H9 (cell line): ENCODE results near the gene CPSF4L. TPM values are rescaled to one million over a fixed set of nuclear protein-coding genes. Genes with fewer than 3 reads are reported as not detected.

Experiments used
- DNase-seq: peaks from one replicate; pipeline ENCODE4 v3.0.0-alpha.2; 2017
- H2AFZ ChIP-seq: one replicate; pipeline ENCODE4 v1.6.1; 2013; ENCODE audit warnings: mild to moderate bottlenecking, low read length, control low read depth, moderate library complexity
- H2AK5ac ChIP-seq: 2 replicates; pipeline ENCODE4 v1.6.1; 2013; ENCODE audit warnings: low read length, control low read depth, mixed read lengths; ENCODE audit not compliant: insufficient read length
- H2BK120ac ChIP-seq: one replicate; pipeline ENCODE4 v1.6.1; 2013; ENCODE audit warnings: low read depth, mild to moderate bottlenecking, low read length, control low read depth, inconsistent platforms; ENCODE audit not compliant: poor library complexity, severe bottlenecking
- H2BK12ac ChIP-seq: 2 replicates; pipeline ENCODE4 v1.6.1; 2013; ENCODE audit warnings: low read length, control low read depth, mixed read lengths, low read depth; ENCODE audit not compliant: insufficient read length
- H2BK15ac ChIP-seq: 2 replicates; pipeline ENCODE4 v1.6.1; 2013; ENCODE audit warnings: low read depth, low read length, control low read depth
- H2BK20ac ChIP-seq: one replicate; pipeline ENCODE4 v1.6.1; 2013; ENCODE audit warnings: low read depth, mild to moderate bottlenecking, low read length, control low read depth, inconsistent platforms; ENCODE audit not compliant: poor library complexity, severe bottlenecking
- H2BK5ac ChIP-seq: 2 replicates; pipeline ENCODE4 v1.6.1; 2013; ENCODE audit warnings: low read length, control low read depth, mixed read lengths; ENCODE audit not compliant: insufficient read length
- H3K14ac ChIP-seq: 2 replicates; pipeline ENCODE4 v1.6.1; 2013; ENCODE audit warnings: low read length, control low read depth; ENCODE audit not compliant: insufficient read depth
- H3K18ac ChIP-seq: 2 replicates; pipeline ENCODE4 v1.6.1; 2013; ENCODE audit warnings: low read depth, mild to moderate bottlenecking, mixed read lengths, low read length, control low read depth; ENCODE audit not compliant: insufficient read length
- H3K23ac ChIP-seq: 2 replicates; pipeline ENCODE4 v1.6.1; 2013; ENCODE audit warnings: low read length, control low read depth, mixed read lengths, low read depth; ENCODE audit not compliant: insufficient read length
- H3K23me2 ChIP-seq: 2 replicates; pipeline ENCODE4 v1.6.1; 2013; ENCODE audit warnings: low read depth, mild to moderate bottlenecking, mixed read lengths, low read length, control low read depth; ENCODE audit not compliant: insufficient read length, poor library complexity, severe bottlenecking
- H3K27ac ChIP-seq: 2 replicates; pipeline ENCODE4 v1.5.1; 2013; ENCODE audit warnings: low read length, control low read depth, mixed read lengths, low read depth; ENCODE audit not compliant: insufficient read length
- H3K27me3 ChIP-seq: 2 replicates; pipeline ENCODE4 v1.6.1; 2013; ENCODE audit warnings: low read length, control low read depth, inconsistent platforms; ENCODE audit not compliant: insufficient read depth
- H3K4ac ChIP-seq: 2 replicates; pipeline ENCODE4 v1.6.1; 2013; ENCODE audit warnings: low read depth, mild to moderate bottlenecking, control low read depth, inconsistent platforms, low read length, moderate library complexity
- H3K4me1 ChIP-seq: 2 replicates; pipeline ENCODE4 v1.6.1; 2013; ENCODE audit warnings: low read length, control low read depth, inconsistent platforms; ENCODE audit not compliant: insufficient read depth
- H3K4me2 ChIP-seq: 2 replicates; pipeline ENCODE4 v1.6.1; 2013; ENCODE audit warnings: low read length, control low read depth, mixed read lengths; ENCODE audit not compliant: insufficient read length, insufficient read depth
- H3K56ac ChIP-seq: 2 replicates; pipeline ENCODE4 v1.6.1; 2013; ENCODE audit warnings: low read depth, mild to moderate bottlenecking, mixed read lengths, low read length, control low read depth; ENCODE audit not compliant: insufficient read length
- H3K79me1 ChIP-seq: 2 replicates; pipeline ENCODE4 v1.6.1; 2013; ENCODE audit warnings: low read depth, mild to moderate bottlenecking, moderate library complexity, low read length, control low read depth, inconsistent platforms; ENCODE audit not compliant: insufficient read depth, poor library complexity, severe bottlenecking
- H3K79me2 ChIP-seq: 2 replicates; pipeline ENCODE4 v1.6.1; 2013; ENCODE audit warnings: low read length, control low read depth, inconsistent platforms; ENCODE audit not compliant: insufficient read depth
- H3K9ac ChIP-seq: 2 replicates; pipeline ENCODE4 v1.6.1; 2013; ENCODE audit warnings: low read length, control low read depth, mixed read lengths; ENCODE audit not compliant: insufficient read length; ENCODE audit errors: extremely low read depth
- H3K9me3 ChIP-seq: one replicate; pipeline ENCODE4 v1.6.1; 2013; ENCODE audit warnings: low read depth, low read length, inconsistent platforms; ENCODE audit not compliant: control insufficient read depth
- H3T11ph ChIP-seq: one replicate; pipeline ENCODE4 v1.6.1; 2013; ENCODE audit warnings: mild to moderate bottlenecking, low read length, control low read depth, inconsistent platforms
- H4K20me1 ChIP-seq: one replicate; pipeline ENCODE4 v1.6.1; 2013; ENCODE audit not compliant: control insufficient read depth, insufficient read length, insufficient read depth
- H4K5ac ChIP-seq: 2 replicates; pipeline ENCODE4 v1.6.1; 2013; ENCODE audit warnings: low read depth, mild to moderate bottlenecking, mixed read lengths, low read length, control low read depth; ENCODE audit not compliant: insufficient read length
- H4K8ac ChIP-seq: replicated peaks from 2 replicates; pipeline ENCODE4 v1.6.1; 2013; ENCODE audit warnings: low read length, control low read depth, mixed read lengths, low read depth; ENCODE audit not compliant: insufficient read length
- H4K91ac ChIP-seq: 2 replicates; pipeline ENCODE4 v1.6.1; 2013; ENCODE audit warnings: low read depth, mild to moderate bottlenecking, moderate library complexity, mixed read lengths, low read length, control low read depth; ENCODE audit not compliant: insufficient read length
- H3K27ac Mint-ChIP-seq, 3 experiments: 2 replicates in 2 of 3; 3 replicates in 1 of 3; pipeline ENCODE4 v1.8.0; 2020 to 2021; ENCODE audit warnings: mixed read lengths in 3 of 3, mild to moderate bottlenecking in 1 of 3, moderate library complexity in 1 of 3
- H3K27me3 Mint-ChIP-seq: 2 replicates; pipeline ENCODE4 v1.8.0; 2021; ENCODE audit warnings: low read depth, mild to moderate bottlenecking, moderate library complexity, mixed read lengths
- H3K36me3 Mint-ChIP-seq, 3 experiments: 2 replicates in 2 of 3; 3 replicates in 1 of 3; pipeline ENCODE4 v1.8.0; 2020 to 2021; ENCODE audit warnings: low read depth in 3 of 3, mixed read lengths in 3 of 3; ENCODE audit not compliant: insufficient read depth in 1 of 3
- H3K4me1 Mint-ChIP-seq, 2 experiments: 2 replicates each; pipeline ENCODE4 v1.8.0; 2020; ENCODE audit warnings: mixed read lengths in 2 of 2
- H3K4me3 Mint-ChIP-seq, 2 experiments: 2 replicates in 1 of 2; 3 replicates in 1 of 2; pipeline ENCODE4 v1.8.0; 2020 to 2021; ENCODE audit warnings: mild to moderate bottlenecking in 2 of 2, mixed read lengths in 2 of 2, moderate library complexity in 1 of 2
- H3K9me3 Mint-ChIP-seq, 2 experiments: 2 replicates in 1 of 2; 3 replicates in 1 of 2; pipeline ENCODE4 v1.8.0; 2020; ENCODE audit warnings: mild to moderate bottlenecking in 2 of 2, mixed read lengths in 2 of 2, moderate library complexity in 1 of 2
- WGBS: extraction: QIAGEN DNeasy Blood & Tissue Kit; methylation state at CpG from one replicate; pipeline ENCODE4 v1.1.7; 2013; ENCODE audit warnings: missing lambda C conversion rate, low lambda C conversion rate, mixed read lengths; ENCODE audit not compliant: insufficient read length; ENCODE audit errors: extremely low coverage; 5-methylcytosine and 5-hydroxymethylcytosine counted together
- total RNA-seq: library from RNA; stranded (reverse); gene quantifications from 2 replicates; pipeline ENCODE4 v1.2.1, GENCODE V29; 2021
- TF ChIP-seq, protein P1 (sequence below): fragments of 200-600 bp; sonication (generic); conservative IDR thresholded peaks from 3 replicates; pipeline ENCODE4 v1.8.0; 2021; ENCODE audit warnings: antibody characterized with exemption, mild to moderate bottlenecking

The CPSF4L gene
- total RNA-seq, 1 experiment from 2014 or later = not detected

DNA sequence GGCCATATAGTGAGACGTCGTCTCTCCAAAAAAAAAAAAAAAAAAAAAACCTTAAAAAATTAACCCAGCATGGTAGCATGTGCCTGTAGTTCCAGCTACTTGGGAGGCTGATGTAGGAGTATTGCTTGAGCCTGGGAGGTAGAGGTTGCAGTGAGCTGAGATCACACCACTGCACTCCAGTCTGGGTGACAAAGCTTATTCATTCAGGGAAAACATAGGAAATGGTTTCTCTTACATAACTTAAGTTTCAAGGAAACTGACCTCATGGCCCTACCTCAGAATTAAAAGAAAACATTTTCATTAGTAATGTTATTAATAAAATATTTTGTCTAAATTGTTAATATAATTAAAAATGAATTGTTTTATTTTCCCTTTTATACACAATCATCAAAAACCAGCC lies 37.4 kb downstream of the CPSF4L start:
- peaks cover 6% of the 10 kb centered on the region; the same call in 1 of the 2 replicates for H3K4me1 ChIP-seq
- H3K27me3 Mint-ChIP-seq = no peaks in the 10 kb centered on the region
- no peak overlapping the region for H3K56ac ChIP-seq
- no peak overlapping the region for H3K4ac ChIP-seq
- peaks cover 4% of the 10 kb centered on the region for H3K79me1 ChIP-seq
- no peak overlapping the region for H2AK5ac ChIP-seq
- no peak overlapping the region for H3K18ac ChIP-seq
- WGBS = no CpG with 5 or more reads among the region's 2 CpGs
- H3K36me3 Mint-ChIP-seq = peaks cover 3 to 21% (median 16%) of the 10 kb centered on the region in 3 experiments; a peak in 5 of 7 replicates
- H3T11ph ChIP-seq = no peak overlapping the region
- peaks cover 33 to 34% of the 10 kb centered on the region in 2 experiments for H3K4me1 Mint-ChIP-seq
- TF ChIP-seq, protein P1, sequence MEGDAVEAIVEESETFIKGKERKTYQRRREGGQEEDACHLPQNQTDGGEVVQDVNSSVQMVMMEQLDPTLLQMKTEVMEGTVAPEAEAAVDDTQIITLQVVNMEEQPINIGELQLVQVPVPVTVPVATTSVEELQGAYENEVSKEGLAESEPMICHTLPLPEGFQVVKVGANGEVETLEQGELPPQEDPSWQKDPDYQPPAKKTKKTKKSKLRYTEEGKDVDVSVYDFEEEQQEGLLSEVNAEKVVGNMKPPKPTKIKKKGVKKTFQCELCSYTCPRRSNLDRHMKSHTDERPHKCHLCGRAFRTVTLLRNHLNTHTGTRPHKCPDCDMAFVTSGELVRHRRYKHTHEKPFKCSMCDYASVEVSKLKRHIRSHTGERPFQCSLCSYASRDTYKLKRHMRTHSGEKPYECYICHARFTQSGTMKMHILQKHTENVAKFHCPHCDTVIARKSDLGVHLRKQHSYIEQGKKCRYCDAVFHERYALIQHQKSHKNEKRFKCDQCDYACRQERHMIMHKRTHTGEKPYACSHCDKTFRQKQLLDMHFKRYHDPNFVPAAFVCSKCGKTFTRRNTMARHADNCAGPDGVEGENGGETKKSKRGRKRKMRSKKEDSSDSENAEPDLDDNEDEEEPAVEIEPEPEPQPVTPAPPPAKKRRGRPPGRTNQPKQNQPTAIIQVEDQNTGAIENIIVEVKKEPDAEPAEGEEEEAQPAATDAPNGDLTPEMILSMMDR = no peak
- H3K23me2 ChIP-seq = no peaks in the 10 kb centered on the region
- H3K14ac ChIP-seq = no peak overlapping the region
- no peak overlapping the region for H2BK120ac ChIP-seq
- no peak overlapping the region for H4K5ac ChIP-seq
- no peaks in the 10 kb centered on the region for H3K27me3 ChIP-seq
- H2AFZ ChIP-seq = no peak overlapping the region
- H4K8ac ChIP-seq = no peak overlapping the region
- H3K79me2 ChIP-seq = peaks cover 20% of the 10 kb centered on the region; the same call in 1 of the 2 replicates
- no peak overlapping the region for H2BK12ac ChIP-seq
- H2BK15ac ChIP-seq = no peak overlapping the region
- H3K23ac ChIP-seq = no peak overlapping the region
- peak overlapping the region in 1 of 3 experiments; percentile 21; a peak in 1 of 7 replicates for H3K27ac Mint-ChIP-seq
- no peaks in the 10 kb centered on the region for H3K9me3 ChIP-seq
- H3K9ac ChIP-seq = no peak overlapping the region
- no peaks in the 10 kb centered on the region for H3K9me3 Mint-ChIP-seq
- H4K91ac ChIP-seq = no peak overlapping the region
- no peak overlapping the region for H2BK20ac ChIP-seq
- H3K27ac ChIP-seq = no peak overlapping the region
- no peak overlapping the region for H3K4me2 ChIP-seq
- no peak for DNase-seq
- no peak overlapping the region for H2BK5ac ChIP-seq
- H4K20me1 ChIP-seq = no peaks in the 10 kb centered on the region
- no peak overlapping the region for H3K4me3 Mint-ChIP-seq
